ENCODE data around the gene NEMP1. TPM values are rescaled to one million over a fixed set of nuclear protein-coding genes. Genes with fewer than 3 reads are reported as not detected.
"Not testable (repeated sequence)": the region's sequence is repeated elsewhere in the genome, so short reads cannot be mapped to it uniquely, and the experiment has no call there.

The NEMP1 gene
- total and polyA plus RNA-seq, 9 donors, result 14.3 to 21.3 (median 16.1) TPM

GRCh38 chr12:57053901-57054300, 24.7 kb downstream of the NEMP1 start:
- peaks cover 12% of the 10 kb centered on the region for H3K36me3 ChIP-seq (ENCODE audit: control insufficient read depth, insufficient read depth, low read length)
- not testable (repeated sequence) for H3K4me3 ChIP-seq (ENCODE audit: low read length); H3K27me3 ChIP-seq (ENCODE audit: control insufficient read depth, insufficient read depth, low read length); DNase-seq; H3K4me1 ChIP-seq (ENCODE audit: control insufficient read depth, insufficient read depth, low read length); H3K27ac ChIP-seq (ENCODE audit: low read length); H3K9me3 ChIP-seq (replicated peaks; ENCODE audit: control insufficient read depth, low read depth, low read length)
- no CpG with 5 or more reads among the region's 4 CpGs for WGBS (ENCODE audit: insufficient coverage)

- not testable (repeated sequence) for DNase-seq; H3K9me3 ChIP-seq (replicated peaks; ENCODE audit: control insufficient read depth, low read depth, low read length); H3K4me1 ChIP-seq (ENCODE audit: control insufficient read depth, insufficient read depth, low read length); H3K27me3 ChIP-seq (ENCODE audit: control insufficient read depth, insufficient read depth, low read length); H3K4me3 ChIP-seq (ENCODE audit: low read length); H3K27ac ChIP-seq (ENCODE audit: low read length); H3K36me3 ChIP-seq (ENCODE audit: control insufficient read depth, insufficient read depth, low read length)
- WGBS (ENCODE audit: insufficient coverage), result no CpG with 5 or more reads among the region's 4 CpGs
Observed at GRCh38 chr12:57053146-57053545, 25.4 kb downstream of the NEMP1 start.

- WGBS (ENCODE audit: insufficient coverage), result no CpG with 5 or more reads among the region's 1 CpG
- no peak for DNase-seq
- H3K4me3 ChIP-seq (ENCODE audit: low read length), result no peak overlapping the region
Observed at GRCh38 chr12:57051011-57051410, 27.6 kb downstream of the NEMP1 start.

GRCh38 chr12:57049890-57050289, 28.7 kb downstream of the NEMP1 start, which contains the start of gene MYO1A:
Gene MYO1A, minus strand, starts transcription at chr12:57050129. Its CDS starts 1,806 bp downstream, at chr12:57048323.
- WGBS (ENCODE audit: insufficient coverage), result 56% methylated on average over 2 of the region's 2 CpGs
- H3K36me3 ChIP-seq (ENCODE audit: control insufficient read depth, insufficient read depth, low read length), result no peaks in the 10 kb centered on the region
- peaks cover 2% of the 10 kb centered on the region for H3K27me3 ChIP-seq (ENCODE audit: control insufficient read depth, insufficient read depth, low read length)
- no peak within 1 kb of the TSS for H3K27ac ChIP-seq (ENCODE audit: low read length)
- H3K4me3 ChIP-seq (ENCODE audit: low read length), result no peak within 1 kb of the TSS
- DNase-seq, result no peak
- peaks cover 16% of the 10 kb centered on the region for H3K4me1 ChIP-seq (ENCODE audit: control insufficient read depth, insufficient read depth, low read length)
- H3K9me3 ChIP-seq (replicated peaks; ENCODE audit: control insufficient read depth, low read depth, low read length), result no peaks in the 10 kb centered on the region

More at GRCh38 chr12:57051011-57051410, 27.6 kb downstream of the NEMP1 start:
- H3K27me3 ChIP-seq (ENCODE audit: control insufficient read depth, insufficient read depth, low read length), result peaks cover 2% of the 10 kb centered on the region
- no peak overlapping the region for H3K27ac ChIP-seq (ENCODE audit: low read length)
- H3K36me3 ChIP-seq (ENCODE audit: control insufficient read depth, insufficient read depth, low read length), result no peaks in the 10 kb centered on the region
- H3K4me1 ChIP-seq (ENCODE audit: control insufficient read depth, insufficient read depth, low read length), result peaks cover 16% of the 10 kb centered on the region
- no peaks in the 10 kb centered on the region for H3K9me3 ChIP-seq (replicated peaks; ENCODE audit: control insufficient read depth, low read depth, low read length)

- Histone ChIP-seq H3K9me3 (replicated peaks; ENCODE audit: control insufficient read depth, low read depth, low read length) (no peaks in the 10 kb centered on the region), H3K27me3 (ENCODE audit: control insufficient read depth, insufficient read depth, low read length) (peaks cover 2% of the 10 kb centered on the region), H3K4me3 (ENCODE audit: low read length) (no peak overlapping the region), H3K27ac (ENCODE audit: low read length) (no peak overlapping the region), H3K4me1 (ENCODE audit: control insufficient read depth, insufficient read depth, low read length) (peaks cover 16% of the 10 kb centered on the region), H3K36me3 (ENCODE audit: control insufficient read depth, insufficient read depth, low read length) (no peaks in the 10 kb centered on the region)
- DNase-seq, result no peak
- WGBS (ENCODE audit: insufficient coverage), result 80% methylated on average over 1 of the region's 4 CpGs
Observed at GRCh38 chr12:57049119-57049446, 29.5 kb downstream of the NEMP1 start.

GRCh38 chr12:57048423-57049118, 30.0 kb downstream of the NEMP1 start:
- WGBS (ENCODE audit: insufficient coverage), result no CpG with 5 or more reads among the region's 1 CpG
- H3K4me3 ChIP-seq (ENCODE audit: low read length), result no peak overlapping the region
- H3K4me1 ChIP-seq (ENCODE audit: control insufficient read depth, insufficient read depth, low read length), result peaks cover 16% of the 10 kb centered on the region
- no peak overlapping the region for H3K27ac ChIP-seq (ENCODE audit: low read length)
- no peak for DNase-seq
- H3K36me3 ChIP-seq (ENCODE audit: control insufficient read depth, insufficient read depth, low read length), result no peaks in the 10 kb centered on the region
- H3K27me3 ChIP-seq (ENCODE audit: control insufficient read depth, insufficient read depth, low read length), result peaks cover 2% of the 10 kb centered on the region
- no peaks in the 10 kb centered on the region for H3K9me3 ChIP-seq (replicated peaks; ENCODE audit: control insufficient read depth, low read depth, low read length)

- Histone ChIP-seq H3K36me3 (ENCODE audit: control insufficient read depth, insufficient read depth, low read length) (no peaks in the 10 kb centered on the region), H3K4me1 (ENCODE audit: control insufficient read depth, insufficient read depth, low read length) (peaks cover 16% of the 10 kb centered on the region), H3K4me3 (ENCODE audit: low read length) (no peak overlapping the region), H3K27ac (ENCODE audit: low read length) (no peak overlapping the region), H3K27me3 (ENCODE audit: control insufficient read depth, insufficient read depth, low read length) (peaks cover 2% of the 10 kb centered on the region), H3K9me3 (replicated peaks; ENCODE audit: control insufficient read depth, low read depth, low read length) (no peaks in the 10 kb centered on the region)
- no peak for DNase-seq
- WGBS (ENCODE audit: insufficient coverage), result no CpG with 5 or more reads among the region's 1 CpG
Observed at GRCh38 chr12:57047981-57048380, 30.6 kb downstream of the NEMP1 start.

- Histone ChIP-seq H3K27me3 (ENCODE audit: control insufficient read depth, insufficient read depth, low read length) (peaks cover 2% of the 10 kb centered on the region), H3K36me3 (ENCODE audit: control insufficient read depth, insufficient read depth, low read length) (no peaks in the 10 kb centered on the region), H3K9me3 (replicated peaks; ENCODE audit: control insufficient read depth, low read depth, low read length) (no peaks in the 10 kb centered on the region), H3K27ac (ENCODE audit: low read length) (no peak overlapping the region), H3K4me1 (ENCODE audit: control insufficient read depth, insufficient read depth, low read length) (peaks cover 16% of the 10 kb centered on the region), H3K4me3 (ENCODE audit: low read length) (no peak overlapping the region)
- peak; percentile 29 for DNase-seq
- WGBS (ENCODE audit: insufficient coverage), result 76% methylated on average over 4 of the region's 10 CpGs
Observed at GRCh38 chr12:57046947-57047890, 31.4 kb downstream of the NEMP1 start.

- Histone ChIP-seq H3K36me3 (ENCODE audit: control insufficient read depth, insufficient read depth, low read length) (no peaks in the 10 kb centered on the region), H3K27ac (ENCODE audit: low read length) (no peak overlapping the region), H3K4me3 (ENCODE audit: low read length) (no peak overlapping the region), H3K9me3 (replicated peaks; ENCODE audit: control insufficient read depth, low read depth, low read length) (no peaks in the 10 kb centered on the region), H3K27me3 (ENCODE audit: control insufficient read depth, insufficient read depth, low read length) (peaks cover 2% of the 10 kb centered on the region), H3K4me1 (ENCODE audit: control insufficient read depth, insufficient read depth, low read length) (peaks cover 17% of the 10 kb centered on the region)
- DNase-seq, result peak; percentile 30
- 15% methylated on average over 1 of the region's 6 CpGs for WGBS (ENCODE audit: insufficient coverage)
Observed at GRCh38 chr12:57046086-57046791, 32.4 kb downstream of the NEMP1 start.

- peaks cover 2% of the 10 kb centered on the region for H3K27me3 ChIP-seq (ENCODE audit: control insufficient read depth, insufficient read depth, low read length)
- H3K4me3 ChIP-seq (ENCODE audit: low read length), result no peak overlapping the region
- no peak for DNase-seq
- peaks cover 24% of the 10 kb centered on the region for H3K4me1 ChIP-seq (ENCODE audit: control insufficient read depth, insufficient read depth, low read length)
- H3K27ac ChIP-seq (ENCODE audit: low read length), result no peak overlapping the region
- no peaks in the 10 kb centered on the region for H3K36me3 ChIP-seq (ENCODE audit: control insufficient read depth, insufficient read depth, low read length)
- WGBS (ENCODE audit: insufficient coverage), result 60% methylated on average over 1 of the region's 3 CpGs
- H3K9me3 ChIP-seq (replicated peaks; ENCODE audit: control insufficient read depth, low read depth, low read length), result no peaks in the 10 kb centered on the region
Observed at GRCh38 chr12:57044889-57045288, 33.7 kb downstream of the NEMP1 start.
